HG03571 (cell line): ENCODE data around the gene ARMC8.

Experiments used
- ATAC-seq: cut with Tn5 transposase; IDR thresholded peaks from one replicate; pipeline ENCODE4 v1.9.1; 2021; ENCODE audit not compliant: unreplicated experiment

Gene ARMC8

GRCh38 chr3:138199851-138200250, 12.8 kb downstream of the ARMC8 start:
- no peak for ATAC-seq

- no peak for ATAC-seq
Measured at GRCh38 chr3:138200424-138200823, 13.3 kb downstream of the ARMC8 start.

GRCh38 chr3:138202945-138203701, 16.0 kb downstream of the ARMC8 start:
- ATAC-seq: no peak

- ATAC-seq: no peak
Measured at GRCh38 chr3:138203938-138204337, 16.8 kb downstream of the ARMC8 start.

- no peak for ATAC-seq
Measured at GRCh38 chr3:138205527-138205926, 18.4 kb downstream of the ARMC8 start.

- no peak for ATAC-seq
Measured at GRCh38 chr3:138206196-138206595, 19.1 kb downstream of the ARMC8 start.

- ATAC-seq: no peak
Measured at GRCh38 chr3:138210528-138210927, 23.4 kb downstream of the ARMC8 start.

- no peak for ATAC-seq
Measured at GRCh38 chr3:138213398-138214085, 26.4 kb downstream of the ARMC8 start.

- ATAC-seq: no peak
Measured at GRCh38 chr3:138219255-138219654, 32.2 kb downstream of the ARMC8 start.

GRCh38 chr3:138220242-138220641, 33.1 kb downstream of the ARMC8 start:
- no peak for ATAC-seq

GRCh38 chr3:138220788-138221187, 33.7 kb downstream of the ARMC8 start:
- no peak for ATAC-seq

- ATAC-seq: no peak
Measured at GRCh38 chr3:138222131-138222941, 35.2 kb downstream of the ARMC8 start.

- no peak for ATAC-seq
Measured at GRCh38 chr3:138222942-138223287, 35.8 kb downstream of the ARMC8 start.

- no peak for ATAC-seq
Measured at GRCh38 chr3:138227650-138228049, 40.5 kb downstream of the ARMC8 start.

GRCh38 chr3:138230525-138230924, 43.4 kb downstream of the ARMC8 start:
- ATAC-seq: no peak

- no peak for ATAC-seq
Measured at GRCh38 chr3:138232705-138233364, 45.7 kb downstream of the ARMC8 start.

- no peak for ATAC-seq
Measured at GRCh38 chr3:138234401-138235179, 47.5 kb downstream of the ARMC8 start.

- ATAC-seq: no peak
Measured at GRCh38 chr3:138238711-138239110, 51.6 kb downstream of the ARMC8 start.

GRCh38 chr3:138241061-138241460, 54.0 kb downstream of the ARMC8 start:
- no peak for ATAC-seq

GRCh38 chr3:138241676-138242075, 54.6 kb downstream of the ARMC8 start:
- ATAC-seq: no peak

GRCh38 chr3:138242466-138242865, 55.4 kb downstream of the ARMC8 start:
- no peak for ATAC-seq
